DMS153 (cell line): ENCODE measurements around the gene CHI3L1.
A peak's percentile ranks its signal among the peaks of the same experiment; 100 is the strongest.

Experiments
- DNase-seq: peaks from one replicate; lab custom pipeline; 2025; lab: John Stamatoyannopoulos, UW

Gene CHI3L1

GRCh38 chr1:203133970-203134725, 52.4 kb downstream of the CHI3L1 start:
- no peak for DNase-seq

- DNase-seq: no peak
Measured at GRCh38 chr1:203131548-203132200, 54.8 kb downstream of the CHI3L1 start.

- no peak for DNase-seq
Measured at GRCh38 chr1:203130358-203130985, 56.0 kb downstream of the CHI3L1 start.

- peak; percentile 25 for DNase-seq
Measured at GRCh38 chr1:203129501-203130231, 56.8 kb downstream of the CHI3L1 start.
